Neural progenitor cell (in vitro differentiated cells): ENCODE results near the gene EFCAB6.

ENCODE experiments used
- CTCF ChIP-seq: fragments of 200-600 bp; sonication (generic); IDR thresholded peaks from 2 replicates; pipeline ENCODE4 v1.5.1; 2017; ENCODE audit warnings: antibody characterized with exemption, mild to moderate bottlenecking
- EZH2 ChIP-seq: fragments of 200-600 bp; sonication (generic); IDR thresholded peaks from 2 replicates; pipeline ENCODE4 v1.6.1; 2017; ENCODE audit warnings: antibody characterized with exemption, mild to moderate bottlenecking, moderate library complexity

- TF ChIP-seq EZH2 (no peak), CTCF (no peak)
These were observed 282.2 kb downstream of the EFCAB6 start for GRCh38 chr22:43529934-43530333.
